Activated T-helper 1 cell treated with anti-CD3 and anti-CD28 coated beads, Interleukin-2, amount 50 U/mL, for 16 hours (primary cell): ENCODE results near the gene EDNRA.

Experiments used
- DNase-seq, 2 donors: peaks; one replicate each; pipeline ENCODE4 v3.0.0-alpha.2; 2020; ENCODE audit warnings: low read depth in 1 of 2, low spot score in 1 of 2

The EDNRA gene

DNA sequence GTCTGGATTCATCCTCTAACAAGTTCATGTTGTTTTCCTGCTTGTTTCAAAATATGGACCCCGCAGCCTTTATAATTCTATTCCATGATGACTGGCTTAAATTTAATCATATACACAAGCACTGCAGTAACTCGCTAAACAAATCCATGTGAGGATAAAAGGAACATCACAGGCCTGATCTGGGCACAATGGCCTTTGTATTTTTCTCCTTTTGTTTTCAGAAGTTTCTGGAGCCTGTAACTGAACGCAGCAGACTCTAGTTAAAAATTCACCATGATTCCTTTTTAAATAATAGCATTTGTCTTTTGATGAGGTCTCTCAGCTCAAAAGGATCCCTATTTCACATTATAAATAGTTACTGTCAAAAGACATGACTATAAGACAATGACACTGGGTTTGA lies 106.1 kb downstream of the EDNRA start:
- no peak for DNase-seq

DNA sequence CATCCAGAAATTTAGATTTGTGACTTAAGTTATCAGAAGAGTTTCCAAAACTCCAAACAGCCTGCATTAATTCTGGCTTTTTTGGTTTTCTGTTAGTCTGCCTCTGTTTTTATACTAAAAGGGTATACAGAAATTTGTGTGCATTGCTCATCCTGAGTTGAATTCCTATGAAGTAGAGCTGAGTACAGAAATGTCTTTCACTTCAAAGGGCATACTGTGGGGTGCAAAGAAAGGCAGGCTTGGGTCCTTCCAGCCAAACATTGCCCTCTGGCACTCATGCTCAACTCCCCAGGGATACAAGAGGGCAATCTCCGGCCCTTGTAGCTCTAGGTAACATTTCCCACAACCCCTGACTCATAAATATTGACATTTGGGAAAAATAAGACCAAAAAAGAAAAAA lies 108.7 kb downstream of the EDNRA start:
- DNase-seq: no peak

DNA sequence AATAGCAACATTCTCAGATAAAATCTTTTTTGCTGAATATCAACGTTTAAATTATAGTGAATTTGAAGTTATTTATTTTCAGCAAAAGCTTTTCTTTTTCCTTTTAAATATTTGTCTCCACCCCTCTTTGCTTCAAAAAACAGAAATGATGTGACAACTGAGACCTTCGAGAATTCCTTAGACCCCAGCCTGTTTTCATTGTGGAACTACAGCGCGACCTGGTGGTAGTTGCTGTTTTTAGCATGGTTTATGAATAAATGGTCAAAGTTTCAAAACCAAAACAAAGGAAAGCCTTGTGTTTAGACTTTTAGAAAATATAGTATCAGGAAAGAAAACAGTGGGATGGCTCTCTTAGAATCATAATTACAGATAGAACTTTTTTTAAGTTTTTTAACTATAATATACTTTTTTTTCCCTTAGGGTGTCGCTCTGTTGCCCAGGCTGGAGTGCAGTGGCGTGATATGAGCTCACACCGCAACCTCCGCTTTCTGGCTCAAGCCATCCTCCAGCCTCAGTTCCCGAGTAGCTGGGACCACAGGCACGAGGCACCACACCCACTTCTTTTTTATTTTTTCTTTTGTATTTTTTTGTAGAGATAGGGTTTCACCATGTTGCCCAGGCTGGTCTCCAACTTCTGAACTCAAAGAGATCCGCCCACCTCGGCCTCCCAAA lies 109.5 kb downstream of the EDNRA start:
- no peak for DNase-seq

DNA sequence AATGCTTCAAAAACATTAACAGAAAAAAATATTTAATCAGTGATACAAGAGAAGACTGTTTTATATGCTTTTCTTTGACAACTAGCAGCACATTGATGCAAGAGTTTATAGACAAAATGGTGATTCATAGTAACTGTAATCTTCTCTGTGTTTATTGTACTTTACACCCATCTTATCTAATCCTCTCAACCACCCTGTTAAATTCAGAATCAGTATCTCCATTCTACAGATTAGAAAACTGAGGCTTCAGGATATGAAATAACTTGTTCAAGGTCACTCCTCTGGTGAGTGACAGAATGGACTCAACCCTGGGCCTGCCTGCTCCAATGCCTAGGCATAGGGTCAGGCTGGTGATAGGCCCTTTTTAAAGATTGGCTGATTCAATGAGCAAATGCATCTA lies 110.2 kb downstream of the EDNRA start:
- no peak for DNase-seq

DNA sequence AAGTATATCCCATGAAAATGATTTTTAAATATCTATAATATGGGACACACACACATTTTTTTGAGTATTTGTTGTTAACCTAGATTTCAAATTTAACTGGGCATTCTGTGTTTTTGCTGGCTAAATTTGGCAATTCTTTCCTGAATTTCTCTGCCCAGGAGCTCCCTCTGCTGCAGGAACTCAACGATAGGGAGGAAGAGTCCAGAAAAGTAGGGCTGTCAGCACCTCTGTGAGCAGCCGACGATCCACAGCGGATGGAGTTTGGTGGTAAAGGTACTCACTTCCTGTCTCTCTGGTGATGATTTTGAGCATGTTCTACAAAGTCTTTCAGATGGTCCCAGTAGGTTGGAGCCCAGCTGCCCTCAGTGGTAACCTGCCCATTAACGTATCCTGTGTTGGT lies 113.2 kb downstream of the EDNRA start:
- no peak for DNase-seq
